GM18505 (cell line): Measurements from ENCODE around the gene SNRNP25.
"Not testable (repeated sequence)": the region's sequence is repeated elsewhere in the genome, so short reads cannot be mapped to it uniquely, and the experiment has no call there.

Experiments used
- ATAC-seq: cut with Tn5 transposase; IDR thresholded peaks from one replicate; pipeline ENCODE4 v1.9.1; 2021; ENCODE audit not compliant: unreplicated experiment
- POLR2A ChIP-seq: IDR thresholded peaks from 4 replicates; pipeline ENCODE4 v1.6.1; 2011; ENCODE audit warnings: borderline replicate concordance; ENCODE audit not compliant: insufficient read depth, insufficient read length; ENCODE audit errors: extremely low read depth

The SNRNP25 gene

GRCh38 chr16:53346-54236 is at the start of gene SNRNP25, which contains the start of gene POLR3K:
SNRNP25 (plus strand) TSS chr16:53828; CDS start chr16:54017, 189 bp downstream.
POLR3K (minus strand) TSS chr16:53608; CDS start chr16:53586, 22 bp downstream.
- TF ChIP-seq POLR2A: peak; percentile 83
- ATAC-seq: peak; percentile 81

DNA sequence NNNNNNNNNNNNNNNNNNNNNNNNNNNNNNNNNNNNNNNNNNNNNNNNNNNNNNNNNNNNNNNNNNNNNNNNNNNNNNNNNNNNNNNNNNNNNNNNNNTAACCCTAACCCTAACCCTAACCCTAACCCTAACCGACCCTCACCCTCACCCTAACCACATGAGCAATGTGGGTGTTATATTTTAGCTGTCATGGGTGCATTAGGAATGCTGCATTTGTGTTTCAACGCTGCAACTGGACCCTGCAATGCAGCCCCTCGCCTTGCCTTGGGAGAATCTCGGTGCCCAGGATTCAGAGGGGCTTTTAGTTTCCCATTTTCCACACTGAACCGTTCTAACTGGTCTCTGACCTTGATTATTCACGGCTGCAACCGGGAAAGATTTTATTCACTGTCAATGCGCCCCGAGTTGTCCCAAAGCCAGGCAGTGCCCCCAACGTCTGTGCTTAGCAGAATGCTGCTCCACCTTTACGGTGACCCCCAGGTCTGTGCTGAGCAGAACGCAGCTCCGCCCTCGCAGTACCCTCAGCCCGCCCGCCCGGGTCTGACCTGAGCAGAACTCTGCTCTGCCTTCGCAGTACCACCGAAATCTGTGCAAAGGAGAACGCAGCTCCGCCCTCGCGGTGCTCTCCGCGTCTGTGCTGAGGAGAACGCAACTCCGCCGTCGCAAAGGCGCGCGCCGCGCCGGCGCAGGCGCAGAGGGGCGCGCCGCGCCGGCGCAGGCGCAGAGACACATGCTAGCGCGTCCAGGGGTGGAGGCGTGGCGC is 43.5 kb upstream of the SNRNP25 start:
- TF ChIP-seq POLR2A: no peak

GRCh38 chr16:10772-11171 is 42.9 kb upstream of the SNRNP25 start:
- ATAC-seq: not testable (repeated sequence)

More for the DNA sequence above, 43.5 kb upstream of the SNRNP25 start:
- no peak for ATAC-seq

DNA sequence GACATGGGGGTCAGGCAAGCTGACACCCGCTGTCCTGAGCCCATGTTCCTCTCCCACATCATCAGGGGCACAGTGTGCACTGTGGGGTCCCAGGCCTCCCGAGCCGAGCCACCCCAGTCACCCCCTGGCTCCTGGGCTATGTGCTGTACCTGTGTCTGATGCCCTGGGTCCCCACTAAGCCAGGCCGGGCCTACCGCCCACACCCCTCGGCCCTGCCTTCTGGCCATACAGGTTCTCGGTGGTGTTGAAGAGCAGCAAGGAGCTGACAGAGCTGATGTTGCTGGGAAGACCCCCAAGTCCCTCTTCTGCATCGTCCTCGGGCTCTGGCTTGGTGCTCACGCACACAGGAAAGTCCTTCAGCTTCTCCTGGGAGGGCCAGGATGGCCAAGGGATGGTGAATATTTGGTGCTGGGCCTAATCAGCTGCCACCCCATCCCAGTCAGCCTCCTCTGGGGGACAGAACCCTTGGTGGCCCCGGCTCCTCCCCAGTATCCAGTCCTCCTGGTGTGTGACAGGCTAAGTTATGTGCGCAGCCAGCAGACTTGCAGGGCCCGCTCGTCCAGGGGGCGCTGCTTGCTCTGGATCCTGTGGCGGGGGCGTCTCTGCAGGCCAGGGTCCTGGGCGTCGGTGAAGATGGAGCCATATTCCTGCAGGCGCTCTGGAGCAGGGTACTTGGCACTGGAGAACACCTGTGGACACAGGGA is 36.4 kb upstream of the SNRNP25 start:
- not testable (repeated sequence) for ATAC-seq

DNA sequence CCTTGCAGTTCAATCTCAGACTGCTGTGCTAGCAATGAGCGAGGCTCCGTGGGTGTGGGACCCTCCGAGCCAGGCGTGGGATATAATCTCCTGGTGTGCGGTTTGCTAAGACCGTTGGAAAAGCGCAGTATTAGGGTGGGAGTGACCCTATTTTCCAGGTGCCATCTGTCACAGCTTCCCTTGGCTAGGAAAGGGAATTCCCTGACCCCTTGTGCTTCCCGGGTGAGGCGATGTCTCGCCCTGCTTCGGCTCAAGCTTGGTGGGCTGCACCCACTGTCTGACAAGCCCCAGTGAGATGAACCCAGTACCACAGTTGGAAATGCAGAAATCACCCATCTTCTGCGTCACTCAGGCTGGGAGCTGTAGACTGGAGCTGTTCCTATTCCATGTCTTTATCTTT is 32.7 kb upstream of the SNRNP25 start:
- ATAC-seq: not testable (repeated sequence)

GRCh38 chr16:24151-24550 is 29.5 kb upstream of the SNRNP25 start:
- not testable (repeated sequence) for ATAC-seq

DNA sequence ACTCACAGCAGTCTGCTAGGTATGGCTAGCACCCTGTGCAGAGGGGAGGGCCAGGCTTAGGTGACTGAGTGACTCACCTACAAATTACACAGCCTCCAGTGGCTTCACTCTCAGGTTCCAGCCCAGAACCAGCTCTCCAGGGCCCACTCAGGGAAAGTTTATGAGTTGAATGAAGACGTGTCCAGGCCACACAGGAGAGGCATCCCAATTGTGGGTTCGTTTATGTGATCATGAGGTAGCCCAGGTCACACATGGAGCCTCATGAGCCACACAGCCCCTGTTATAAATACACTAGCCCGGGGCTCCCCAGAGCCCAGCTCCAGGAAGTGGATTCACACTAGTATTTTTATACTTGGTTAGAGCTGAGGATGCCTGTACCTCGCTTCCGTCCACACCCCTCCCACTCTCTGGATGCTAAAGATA is 27.7 kb upstream of the SNRNP25 start:
- ATAC-seq: peak; percentile 47

- ATAC-seq: not testable (repeated sequence)
Observed at GRCh38 chr16:30627-31026, 23.0 kb upstream of the SNRNP25 start.

DNA sequence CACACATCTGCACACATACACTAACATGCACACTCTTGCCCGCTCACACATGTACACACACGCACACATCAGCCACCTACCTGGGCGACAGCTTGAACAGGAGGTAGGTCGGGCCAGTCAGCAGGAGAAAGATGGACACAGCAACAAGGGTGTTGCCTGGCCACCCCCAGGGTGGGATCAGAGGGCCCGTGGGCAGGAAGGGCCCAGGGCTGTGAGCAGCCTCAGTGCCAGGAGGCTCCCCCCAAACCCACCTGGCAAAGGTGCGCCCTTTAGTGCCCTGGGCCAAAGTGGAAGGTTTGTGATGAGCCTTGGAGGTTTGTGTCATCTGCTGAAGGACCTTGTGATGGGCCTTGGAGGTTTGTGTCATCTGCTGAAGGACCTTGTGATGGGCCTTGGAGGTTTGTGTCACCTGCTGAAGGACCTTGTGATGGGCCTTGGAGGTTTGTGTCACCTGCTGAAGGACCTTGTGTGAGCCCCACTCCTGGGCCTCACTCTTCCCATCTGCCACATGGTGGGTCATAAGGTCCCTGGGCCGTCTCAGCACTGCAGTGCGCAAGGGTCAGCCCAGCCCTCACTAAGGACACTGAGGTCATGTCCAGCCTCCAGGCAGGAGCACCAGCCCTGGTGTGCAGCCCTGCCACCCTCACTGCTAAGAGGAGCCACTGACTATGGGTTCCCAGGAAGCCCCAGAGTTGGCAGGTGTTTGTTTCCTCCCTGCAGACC is 20.3 kb upstream of the SNRNP25 start:
- ATAC-seq: not testable (repeated sequence)

DNA sequence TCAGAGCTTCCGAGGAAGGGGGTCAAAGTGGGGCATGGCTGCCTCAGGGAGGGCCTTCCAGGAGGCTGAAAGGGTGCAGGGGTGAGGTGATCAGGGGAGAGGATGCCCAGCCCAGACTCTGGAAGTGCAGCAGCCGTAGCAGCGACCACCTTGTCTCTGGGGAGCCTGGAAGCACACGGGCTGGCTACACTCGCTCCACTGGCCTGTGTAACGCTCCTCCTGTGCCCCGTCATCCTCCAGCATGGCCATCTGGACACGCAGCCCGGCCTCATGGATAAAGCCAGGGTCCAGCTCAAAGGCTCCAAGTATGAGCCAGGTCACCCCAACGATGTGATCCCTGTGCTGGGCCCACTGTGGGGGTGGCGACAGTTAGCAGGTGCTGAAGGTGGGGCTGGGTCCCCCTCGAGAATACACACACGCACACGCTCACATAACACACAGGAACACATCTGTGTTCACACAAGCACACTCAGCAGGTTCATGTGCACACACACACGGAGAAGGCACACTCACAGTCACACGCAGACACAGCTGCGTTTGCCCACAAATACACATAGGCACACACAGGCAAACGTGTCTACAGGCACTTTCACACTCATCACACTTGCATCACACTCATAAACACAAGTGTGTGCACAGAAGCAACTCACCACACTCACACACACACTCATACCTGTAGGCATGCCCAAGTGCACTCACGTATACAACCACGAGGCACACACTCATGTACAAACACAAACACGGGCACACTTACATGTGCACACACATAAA is 19.6 kb upstream of the SNRNP25 start:
- TF ChIP-seq POLR2A: no peak
- no peak for ATAC-seq

GRCh38 chr16:34648-34987 is 19.0 kb upstream of the SNRNP25 start:
- no peak for TF ChIP-seq POLR2A
- no peak for ATAC-seq

- TF ChIP-seq POLR2A: no peak
- no peak for ATAC-seq
Observed at GRCh38 chr16:35011-35677, 18.5 kb upstream of the SNRNP25 start.
